ENCODE data around the gene AFF3.

Gene AFF3

DNA sequence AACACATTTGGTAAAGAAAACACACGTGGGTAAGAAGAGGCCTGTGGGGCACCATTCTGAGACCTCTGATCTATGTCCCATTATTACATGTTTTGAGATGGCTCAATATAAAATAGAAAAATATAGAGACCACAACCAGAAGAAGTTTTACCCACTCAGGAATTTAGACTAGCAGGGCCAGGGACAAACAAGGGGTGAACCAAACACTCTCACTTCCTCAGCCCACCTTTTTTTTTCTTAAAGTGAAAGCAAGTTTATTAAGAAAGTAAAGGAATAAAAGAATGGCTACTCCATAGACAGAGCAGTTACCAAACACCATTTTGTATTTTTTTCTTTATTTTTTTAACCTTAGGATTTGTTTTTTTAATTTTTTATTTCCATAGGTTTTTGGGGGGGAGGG is 533.5 kb downstream of the AFF3 start:
- TF ChIP-seq, protein P1, sequence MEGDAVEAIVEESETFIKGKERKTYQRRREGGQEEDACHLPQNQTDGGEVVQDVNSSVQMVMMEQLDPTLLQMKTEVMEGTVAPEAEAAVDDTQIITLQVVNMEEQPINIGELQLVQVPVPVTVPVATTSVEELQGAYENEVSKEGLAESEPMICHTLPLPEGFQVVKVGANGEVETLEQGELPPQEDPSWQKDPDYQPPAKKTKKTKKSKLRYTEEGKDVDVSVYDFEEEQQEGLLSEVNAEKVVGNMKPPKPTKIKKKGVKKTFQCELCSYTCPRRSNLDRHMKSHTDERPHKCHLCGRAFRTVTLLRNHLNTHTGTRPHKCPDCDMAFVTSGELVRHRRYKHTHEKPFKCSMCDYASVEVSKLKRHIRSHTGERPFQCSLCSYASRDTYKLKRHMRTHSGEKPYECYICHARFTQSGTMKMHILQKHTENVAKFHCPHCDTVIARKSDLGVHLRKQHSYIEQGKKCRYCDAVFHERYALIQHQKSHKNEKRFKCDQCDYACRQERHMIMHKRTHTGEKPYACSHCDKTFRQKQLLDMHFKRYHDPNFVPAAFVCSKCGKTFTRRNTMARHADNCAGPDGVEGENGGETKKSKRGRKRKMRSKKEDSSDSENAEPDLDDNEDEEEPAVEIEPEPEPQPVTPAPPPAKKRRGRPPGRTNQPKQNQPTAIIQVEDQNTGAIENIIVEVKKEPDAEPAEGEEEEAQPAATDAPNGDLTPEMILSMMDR (conservative IDR thresholded peaks at IDR 0.05): no peak
- no peak overlapping the region for H3K27ac ChIP-seq

DNA sequence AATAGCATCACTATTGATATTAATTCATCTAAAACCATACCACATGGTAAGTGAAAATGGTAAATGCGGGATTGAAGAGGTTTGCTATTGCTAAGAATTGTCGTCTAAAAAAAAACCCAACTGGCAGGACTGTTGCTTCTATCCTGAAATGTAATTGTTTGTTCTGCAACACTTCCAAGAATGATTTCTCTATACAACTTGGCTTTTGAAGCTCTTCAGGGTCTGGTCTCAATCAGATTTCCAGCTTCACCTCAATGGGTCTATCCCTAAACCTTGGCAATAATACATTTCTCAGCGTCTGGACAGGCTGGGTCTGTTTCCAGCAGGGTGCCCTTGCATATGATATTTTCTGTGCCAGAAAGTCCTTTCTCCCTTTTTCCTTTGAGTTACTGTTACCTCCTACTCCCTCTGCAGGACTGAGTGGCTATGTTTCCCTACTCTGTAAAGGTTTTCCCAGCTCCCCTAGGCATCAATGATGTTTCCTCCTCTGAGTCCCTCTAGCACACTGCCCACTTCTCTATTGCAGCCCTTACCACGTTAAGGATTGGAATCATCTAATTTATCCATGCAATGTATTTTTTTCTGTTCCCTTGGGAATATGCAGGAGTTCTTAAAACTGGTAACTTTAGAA is 534.4 kb downstream of the AFF3 start:
- H3K27ac ChIP-seq: no peak overlapping the region
- TF ChIP-seq, protein P1 (conservative IDR thresholded peaks at IDR 0.05): no peak

DNA sequence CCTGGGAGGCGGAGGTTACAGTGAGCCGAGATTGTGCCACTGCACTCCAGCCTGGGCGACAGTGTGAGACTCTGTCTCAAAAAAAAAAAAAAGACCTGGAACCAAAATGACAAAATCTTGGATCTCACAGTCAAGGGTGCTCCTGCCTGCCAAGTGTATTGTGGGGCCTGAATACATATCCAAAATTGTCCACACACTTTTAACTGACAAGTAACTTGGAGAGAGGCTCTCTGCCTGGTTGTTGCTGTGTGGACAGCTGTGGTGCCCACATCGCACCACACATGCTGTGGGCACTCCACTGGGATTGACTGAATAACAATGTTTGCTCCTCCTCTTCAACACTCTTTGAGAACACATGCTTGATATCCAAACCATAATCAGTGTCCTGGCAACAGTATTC is 534.9 kb downstream of the AFF3 start:
- no peak overlapping the region for H3K27ac ChIP-seq
- TF ChIP-seq, protein P1 (conservative IDR thresholded peaks at IDR 0.05): no peak

DNA sequence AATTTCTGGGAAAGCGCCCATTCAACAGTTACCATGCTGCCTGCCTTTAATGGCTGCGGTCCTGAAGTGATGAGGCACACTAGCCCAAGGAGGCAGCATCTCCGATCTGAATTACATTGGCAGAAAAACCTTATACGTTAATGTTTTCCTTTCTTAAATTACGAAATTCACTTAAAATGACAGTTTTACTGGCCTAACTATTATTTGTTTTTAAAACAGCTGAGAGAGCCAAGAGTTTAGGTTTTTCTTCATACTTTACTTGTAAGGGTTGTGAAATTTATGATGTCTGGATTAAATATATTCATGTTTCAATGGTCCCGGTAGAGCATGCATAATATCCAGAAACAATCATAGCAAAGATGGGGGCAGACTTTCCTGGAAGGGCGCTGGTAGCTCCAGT is 537.4 kb downstream of the AFF3 start:
- H3K27ac ChIP-seq: no peak overlapping the region
- TF ChIP-seq, protein P1 (conservative IDR thresholded peaks at IDR 0.05): no peak

DNA sequence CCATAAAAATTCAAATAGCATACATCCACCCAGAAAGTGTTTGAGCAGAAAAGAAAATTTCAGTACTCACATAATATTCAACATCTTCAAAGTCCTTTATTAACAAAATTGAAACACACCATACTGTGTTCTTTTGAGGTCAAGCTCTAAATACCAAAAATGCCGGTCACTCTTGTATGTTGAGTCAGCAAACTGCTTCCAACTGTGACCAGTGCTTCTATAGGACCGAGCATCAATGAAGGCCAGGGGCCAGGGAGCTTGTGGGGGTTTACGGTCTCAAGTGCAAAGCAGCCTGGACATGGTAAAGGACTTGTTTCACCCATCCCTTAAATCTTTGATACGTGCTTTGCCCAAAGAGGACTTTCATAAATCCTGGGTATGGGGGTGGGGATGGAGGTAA is 539.9 kb downstream of the AFF3 start:
- H3K27ac ChIP-seq: no peak overlapping the region
- TF ChIP-seq, protein P1 (conservative IDR thresholded peaks at IDR 0.05): no peak

DNA sequence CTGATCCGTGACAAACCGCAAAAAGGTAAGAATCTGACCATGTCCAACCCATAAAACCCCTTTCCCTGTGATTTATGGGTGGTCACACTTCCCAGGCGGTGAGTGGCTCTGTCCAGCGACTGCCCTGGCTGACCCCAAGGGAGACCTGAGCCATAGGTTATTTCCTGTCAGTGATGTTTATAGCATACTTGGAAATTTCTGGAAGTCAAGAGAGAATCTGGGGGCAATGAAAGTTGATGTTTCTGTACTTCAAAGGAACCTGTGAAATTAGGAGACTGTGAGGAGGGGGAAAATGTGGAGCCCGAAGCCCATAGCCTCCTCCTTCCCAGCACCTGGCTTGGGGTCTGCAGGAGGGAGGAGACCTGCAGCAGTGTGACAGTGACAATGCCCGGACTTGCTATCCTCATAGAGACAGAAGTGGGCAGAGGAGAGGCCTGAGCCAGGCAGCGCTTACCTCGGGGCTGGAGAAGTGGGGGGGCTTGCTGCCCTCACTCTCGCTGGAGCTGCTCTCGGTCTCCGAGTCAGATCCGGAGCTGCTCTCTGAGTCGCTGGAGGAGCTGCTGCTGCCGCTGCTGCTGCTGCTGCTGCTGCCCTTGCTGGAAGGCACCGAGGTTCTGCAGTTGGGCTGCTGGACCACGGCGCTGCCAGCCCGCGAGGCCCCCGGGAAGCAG is 541.3 kb downstream of the AFF3 start:
- no peak overlapping the region for H3K27ac ChIP-seq
- TF ChIP-seq, protein P1 (conservative IDR thresholded peaks at IDR 0.05): no peak

DNA sequence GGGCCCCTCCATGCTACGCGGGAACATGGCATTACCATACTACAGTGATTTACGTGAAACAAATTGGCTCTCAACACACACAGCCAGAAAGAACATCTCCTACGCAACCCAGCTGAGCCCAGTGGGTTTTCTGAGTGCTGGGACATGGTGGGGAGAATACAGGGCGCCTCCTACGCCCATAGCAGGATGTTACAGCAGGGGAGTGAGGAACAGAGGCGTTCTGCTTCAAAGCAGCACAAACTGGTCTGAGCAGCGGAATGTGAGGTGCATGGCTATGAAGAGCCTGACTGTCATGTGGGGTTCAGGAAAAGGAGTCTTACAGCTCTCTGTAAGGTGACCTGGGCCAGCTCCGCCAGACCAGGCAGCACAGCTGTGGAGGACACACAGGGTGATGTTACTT is 543.9 kb downstream of the AFF3 start:
- TF ChIP-seq, protein P1 (conservative IDR thresholded peaks at IDR 0.05): no peak
- no peak overlapping the region for H3K27ac ChIP-seq

All from VCaP (cell line).